Stimulated activated CD4-positive, alpha-beta T cell treated with anti-CD3 and anti-CD28 coated beads, Interleukin-12 subunit alpha, Interleukin-12 subunit beta, amount 100 ng/mL, for 48 hours (primary cell): ENCODE results near the gene ADAMTSL2.

ENCODE experiments used
- DNase-seq, 3 donors: peaks; one replicate each; pipeline ENCODE4 v3.0.0-alpha.2; 2020; ENCODE audit warnings: low read depth in 2 of 3, low spot score in 1 of 3

Gene ADAMTSL2

DNA sequence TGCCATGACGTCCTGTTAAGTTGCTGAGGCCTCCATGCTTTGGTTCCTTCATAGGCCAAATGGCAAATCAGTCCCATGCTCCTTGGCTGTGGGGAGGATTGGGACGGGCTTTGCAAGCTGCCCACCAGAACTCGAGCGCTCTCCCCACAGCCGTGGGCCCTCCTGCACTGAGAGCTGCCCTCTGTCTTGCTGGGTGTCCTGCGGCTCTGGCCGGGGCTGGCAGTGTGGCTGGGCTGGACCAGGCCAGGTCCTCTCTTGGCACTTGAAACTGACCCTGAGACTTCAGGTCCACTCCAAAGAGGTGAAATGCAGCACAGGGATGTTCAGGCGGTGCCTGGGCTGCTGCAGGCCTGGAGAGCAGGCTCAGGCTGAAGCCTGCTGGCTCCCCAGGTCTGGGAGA lies 16.8 kb upstream of the ADAMTSL2 start:
- DNase-seq: no peak

- DNase-seq: no peak
Measured at GRCh38 chr9:133518200-133518599, 16.3 kb upstream of the ADAMTSL2 start.

DNA sequence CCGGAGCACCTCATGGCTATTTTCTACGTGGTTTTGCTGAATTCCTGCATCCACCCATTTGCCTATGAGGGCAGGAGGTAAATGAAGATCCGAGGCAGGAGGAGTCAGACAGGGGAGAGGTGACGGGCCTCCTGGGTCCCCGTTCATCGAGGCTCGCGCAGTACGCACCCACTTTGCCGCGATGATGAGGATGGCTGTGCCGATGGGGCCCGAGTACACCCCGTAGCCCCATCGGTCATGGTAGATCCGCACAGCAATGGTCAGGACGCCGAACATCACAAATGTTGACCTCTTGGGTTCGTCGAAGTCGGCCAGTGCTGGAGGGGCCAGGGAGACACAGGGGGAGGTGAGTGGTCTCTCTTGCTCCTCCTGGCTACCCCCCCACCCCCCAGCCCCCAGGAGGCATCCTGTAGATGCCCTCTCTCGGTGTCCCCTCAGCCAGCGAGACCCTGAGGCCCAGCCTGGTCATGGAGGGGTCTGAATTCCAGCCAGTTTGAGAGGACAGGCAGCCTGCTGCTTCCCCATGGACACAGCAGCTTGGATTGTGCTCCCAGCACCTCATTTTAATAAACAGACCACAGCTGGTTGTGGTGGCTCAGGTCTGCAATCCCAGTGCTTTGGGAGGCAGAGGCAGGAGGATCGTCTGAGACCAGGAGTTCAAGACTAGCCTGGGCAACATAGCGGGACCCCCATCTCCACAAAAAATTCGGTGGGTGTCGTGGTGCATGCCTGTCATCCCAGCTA lies 15.6 kb upstream of the ADAMTSL2 start:
- DNase-seq: no peak

- no peak for DNase-seq
Measured at GRCh38 chr9:133519693-133520092, 14.8 kb upstream of the ADAMTSL2 start.

- no peak for DNase-seq
Measured at GRCh38 chr9:133520121-133520835, 14.2 kb upstream of the ADAMTSL2 start.

DNA sequence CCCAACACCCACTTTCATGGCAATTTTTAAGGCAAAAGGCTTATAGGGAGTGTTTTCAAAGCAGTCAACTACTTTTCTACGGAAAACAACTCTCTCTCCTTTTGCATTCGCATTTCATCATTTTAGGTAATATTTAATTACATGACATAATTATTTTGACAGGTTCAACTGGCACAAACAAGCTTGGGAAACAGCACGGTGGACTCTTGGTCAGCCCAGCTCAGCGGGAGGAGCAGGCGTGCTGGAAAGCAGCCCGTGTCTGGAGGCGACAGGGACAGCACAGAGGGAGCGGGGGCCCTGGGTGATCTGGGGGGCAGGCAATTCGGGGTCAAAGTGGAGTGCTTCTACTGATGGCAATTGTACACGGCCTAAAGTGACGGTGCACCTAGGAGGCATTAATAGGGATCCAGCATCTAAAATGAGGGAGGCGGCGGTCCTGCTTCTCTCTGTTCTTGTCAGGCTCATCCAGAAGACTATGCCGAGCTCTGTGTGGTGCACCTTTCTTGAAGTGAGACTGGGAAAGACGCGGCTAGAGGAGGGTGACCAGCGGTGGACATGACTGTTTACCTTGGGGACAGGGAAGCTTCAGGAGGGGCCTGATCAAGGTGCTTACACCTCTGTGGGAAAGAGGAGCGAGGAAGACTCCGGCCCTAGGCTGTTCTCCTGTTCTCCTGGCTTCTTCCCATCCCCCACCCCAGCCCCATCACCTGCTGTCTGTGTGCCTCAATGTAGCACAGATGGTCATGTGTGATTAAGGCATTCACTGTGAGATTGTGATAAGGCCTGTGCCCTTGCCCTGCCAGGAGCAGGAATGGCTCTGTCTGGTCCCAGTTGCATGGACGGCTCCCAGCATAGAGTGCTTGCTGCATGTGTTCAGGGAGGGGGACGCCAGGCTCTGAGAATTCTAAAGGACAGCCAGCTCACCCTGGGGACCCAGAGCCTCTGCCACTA lies 13.1 kb upstream of the ADAMTSL2 start:
- DNase-seq: no peak

DNA sequence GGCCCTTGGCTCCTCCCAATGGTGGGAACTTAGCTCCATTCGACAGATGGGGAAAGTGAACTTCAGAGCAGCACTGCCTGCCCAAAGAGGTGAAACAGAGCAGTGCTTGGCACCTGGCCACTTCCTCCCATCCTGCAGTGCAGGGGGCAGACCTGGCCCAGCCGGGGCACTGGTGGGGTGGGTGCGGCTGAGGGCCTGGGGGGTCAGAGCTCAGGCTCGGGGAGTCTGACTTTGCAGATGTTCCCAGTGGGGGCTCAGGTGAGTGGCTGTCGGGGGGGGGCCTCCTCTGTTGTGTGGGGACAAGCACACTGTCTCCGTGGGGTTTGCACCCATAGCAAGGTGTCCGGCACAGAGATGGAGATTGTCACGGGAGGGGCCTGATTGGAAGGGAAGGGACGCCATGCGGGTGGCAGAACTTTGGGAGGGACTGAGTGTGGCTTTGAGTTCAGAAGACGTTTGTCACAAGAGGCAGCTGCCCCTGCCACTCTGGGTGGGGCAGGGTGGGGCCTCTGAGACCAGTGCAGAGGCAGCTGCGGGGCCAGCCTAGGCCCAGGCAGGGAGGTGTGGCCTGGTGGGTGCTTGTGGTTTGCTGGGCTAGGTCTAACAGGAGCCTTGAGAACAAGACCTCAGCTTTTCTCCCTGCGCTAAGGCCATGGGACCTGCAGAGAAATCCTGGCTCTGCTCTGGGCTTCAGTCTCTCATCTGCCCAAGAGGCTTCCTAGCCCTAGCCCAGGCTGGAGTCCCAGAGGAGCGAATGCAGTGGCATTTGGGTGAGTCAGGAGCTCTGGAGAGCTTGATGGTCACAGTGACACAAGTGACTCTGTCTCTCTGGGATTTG lies 12.2 kb upstream of the ADAMTSL2 start:
- no peak for DNase-seq

GRCh38 chr9:133523106-133523505 lies 11.4 kb upstream of the ADAMTSL2 start:
- DNase-seq: no peak

DNA sequence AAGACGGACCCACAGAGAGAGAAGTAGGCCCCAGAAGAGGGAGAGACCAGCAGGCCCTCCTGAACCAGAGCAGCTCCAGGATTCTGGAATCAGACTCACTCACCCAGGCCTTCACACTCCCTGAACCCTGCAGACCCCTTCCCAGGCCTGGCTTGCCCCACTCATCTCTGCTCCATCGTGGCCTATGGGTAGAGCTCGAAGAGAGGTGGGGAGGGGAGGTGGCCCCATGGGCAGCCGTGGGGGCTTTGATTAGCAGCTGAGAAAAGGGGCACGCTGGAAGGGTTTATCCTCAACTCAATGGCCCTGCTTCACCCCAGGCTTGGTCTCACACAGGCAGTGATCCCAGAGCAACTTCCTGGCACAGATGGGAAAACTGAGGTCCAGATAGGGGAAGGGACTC lies 10.4 kb upstream of the ADAMTSL2 start:
- no peak for DNase-seq

DNA sequence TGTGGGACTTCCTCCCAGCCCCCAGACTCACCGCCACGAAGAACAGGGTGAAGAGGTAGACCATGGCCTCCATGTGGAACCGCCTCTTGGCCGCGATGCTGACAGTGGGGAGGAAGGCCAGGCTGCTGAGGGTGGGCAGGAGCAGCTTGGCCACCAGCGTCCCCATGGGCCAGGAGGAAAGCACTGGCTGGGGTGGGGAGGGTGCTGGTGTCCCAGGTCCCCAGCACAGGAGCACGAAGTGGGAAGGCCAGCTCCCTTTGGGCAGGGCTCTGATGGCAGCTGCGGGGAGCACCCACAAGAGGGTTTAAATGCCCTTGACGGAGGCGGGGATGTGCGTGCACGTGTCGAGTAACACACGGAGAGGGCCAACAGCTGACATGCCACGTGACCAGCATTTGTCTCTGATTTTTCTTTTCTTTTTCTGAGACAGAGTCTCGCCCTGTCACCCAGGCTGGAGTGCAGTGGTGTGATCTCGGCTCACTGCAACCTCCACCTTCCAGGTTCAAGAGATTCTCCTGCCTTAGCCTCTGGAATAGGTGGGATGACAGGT lies 9.8 kb upstream of the ADAMTSL2 start, which contains the start of gene MYMK:
Gene MYMK (minus strand): TSS at position 281 of the 550 bp plus-strand sequence. CDS start 115 bp downstream, at position 166.
- DNase-seq: no peak

- no peak for DNase-seq
Measured at GRCh38 chr9:133525677-133526076, 8.8 kb upstream of the ADAMTSL2 start.

DNA sequence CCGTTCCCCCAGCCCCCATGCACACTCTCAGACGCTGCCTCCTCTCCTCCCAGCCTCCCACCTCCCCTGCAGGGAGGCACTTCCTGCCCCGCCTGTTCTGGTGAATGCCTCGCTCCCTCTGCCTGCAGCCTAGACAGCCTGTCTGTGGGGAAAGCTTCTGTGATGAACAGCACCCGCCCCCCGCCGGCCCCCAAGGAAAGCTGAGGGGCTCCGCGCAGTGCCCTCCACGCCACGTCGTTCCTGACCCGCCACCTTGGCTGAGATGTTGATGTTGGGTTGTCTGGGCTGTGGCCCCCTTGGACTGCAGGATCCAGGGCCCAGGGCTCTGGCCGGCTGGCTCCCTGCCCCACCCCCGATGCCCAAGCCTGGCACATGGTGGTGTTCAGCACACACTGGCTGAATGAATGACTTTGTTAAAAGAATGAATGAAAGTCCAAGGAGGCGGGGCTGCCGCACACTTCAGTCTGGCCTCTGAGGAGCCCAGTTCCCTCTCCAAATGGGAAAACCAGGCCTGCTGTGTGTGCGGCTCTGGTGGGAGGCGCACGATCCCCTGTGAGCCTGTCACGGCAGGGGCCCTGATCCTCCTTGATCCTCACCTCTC lies 7.7 kb upstream of the ADAMTSL2 start:
- no peak for DNase-seq

DNA sequence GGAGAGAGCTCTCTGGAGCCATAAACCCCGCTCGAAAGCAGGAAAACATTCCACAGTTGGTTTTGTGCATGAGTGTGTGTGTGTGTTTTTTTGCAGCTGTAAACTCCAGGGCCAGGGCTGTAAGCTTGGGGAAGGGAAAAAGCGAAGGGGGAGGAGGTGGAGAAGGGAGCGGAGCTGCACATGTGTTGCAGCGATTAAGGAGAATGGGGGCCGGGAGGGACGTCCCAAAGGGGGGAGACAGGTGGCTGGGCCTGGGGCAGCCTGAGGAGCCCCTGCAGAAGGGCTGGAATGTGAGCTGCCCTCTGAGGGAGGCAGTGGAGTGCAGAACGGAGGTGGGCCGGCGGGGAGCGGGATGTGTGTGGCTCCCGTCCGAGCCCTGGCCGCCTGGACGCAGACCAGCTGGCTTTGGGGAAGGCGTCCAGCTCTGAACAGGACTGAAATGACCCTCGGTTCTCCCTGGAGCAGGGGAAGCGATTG lies 7.0 kb upstream of the ADAMTSL2 start:
- no peak for DNase-seq

GRCh38 chr9:133528001-133528875 lies 6.3 kb upstream of the ADAMTSL2 start:
- no peak for DNase-seq

DNA sequence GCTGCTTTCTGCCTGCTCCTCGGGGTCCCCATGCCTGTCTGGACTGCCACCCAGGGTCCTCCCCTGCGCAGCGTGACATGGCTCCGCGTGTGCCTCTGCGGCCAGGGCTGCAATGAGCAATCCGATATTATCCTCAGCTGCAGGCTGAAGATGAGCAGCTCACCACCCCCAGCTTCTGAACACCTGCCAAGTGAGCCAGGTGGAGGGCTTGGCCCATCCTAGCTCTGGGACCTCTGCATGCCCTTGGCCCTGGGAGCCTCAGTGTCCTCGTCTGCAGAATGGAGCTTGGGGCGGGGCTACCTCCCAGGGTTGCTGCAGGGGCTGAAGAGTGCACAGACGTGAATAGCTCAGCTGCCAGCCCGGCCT lies 5.6 kb upstream of the ADAMTSL2 start:
- DNase-seq: no peak

DNA sequence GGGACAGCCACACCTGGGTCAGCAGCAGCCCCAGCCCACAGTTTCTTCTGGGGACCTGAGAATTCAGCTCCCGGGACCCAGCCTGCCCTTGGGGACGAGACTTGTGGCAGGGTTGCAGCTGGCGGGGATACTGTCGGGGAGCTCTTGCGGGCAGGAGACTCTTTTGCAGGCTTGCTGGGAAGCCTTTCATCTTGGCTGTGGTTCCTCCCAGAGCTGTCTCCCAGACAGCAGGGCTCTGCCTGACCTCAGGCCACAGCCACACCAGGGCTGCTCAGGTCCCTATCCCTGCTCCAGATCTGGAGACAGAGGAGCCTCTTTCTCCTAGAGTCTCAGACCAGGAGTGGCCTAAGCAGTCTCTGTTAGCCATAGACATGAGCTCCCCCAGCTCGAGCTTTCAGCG lies 5.0 kb upstream of the ADAMTSL2 start:
- DNase-seq: no peak

DNA sequence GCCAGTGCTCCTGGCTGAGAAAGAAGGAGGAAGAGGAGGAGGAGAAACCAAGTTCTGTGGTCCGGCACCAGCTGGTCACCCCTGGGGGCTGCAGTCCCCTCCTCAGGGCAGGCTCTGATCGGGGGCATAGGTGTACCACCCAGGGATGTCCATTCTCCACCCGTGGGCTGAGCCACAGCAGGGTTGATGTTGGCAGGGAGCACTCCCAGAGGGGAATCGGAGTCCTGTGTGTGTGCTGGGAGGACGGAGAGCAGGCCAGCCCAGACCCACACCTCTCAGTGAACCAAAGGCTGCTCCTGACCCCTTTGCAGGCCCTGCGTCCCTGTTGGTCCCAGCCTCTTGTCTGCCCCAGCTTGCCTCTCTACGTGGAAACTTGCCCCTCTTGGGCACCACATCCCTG lies 4.6 kb upstream of the ADAMTSL2 start:
- DNase-seq: no peak

DNA sequence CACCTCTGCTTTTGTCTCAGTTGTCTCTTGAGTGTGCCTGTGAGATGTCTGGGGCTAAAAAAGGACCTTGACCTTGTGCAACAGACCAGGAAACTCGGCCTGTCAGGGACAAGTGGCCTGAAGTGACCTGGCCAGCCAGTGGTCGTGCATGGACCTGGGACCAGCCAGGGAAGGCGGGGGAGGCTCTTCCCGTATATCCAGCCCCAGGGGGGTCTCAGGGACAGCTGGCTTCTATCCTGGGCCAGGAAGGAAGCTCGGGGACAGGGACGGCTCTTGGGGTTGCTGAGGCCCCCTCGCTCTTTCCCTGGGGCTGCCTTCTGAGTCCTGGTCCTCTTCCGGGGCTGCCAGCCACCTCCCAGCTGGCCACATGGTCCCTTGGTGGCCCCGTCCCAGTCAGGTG lies 3.2 kb upstream of the ADAMTSL2 start:
- no peak for DNase-seq
